Measurements from ENCODE around the gene L3HYPDH. TPM values are rescaled to one million over a fixed set of nuclear protein-coding genes. Genes with fewer than 3 reads are reported as not detected.

The L3HYPDH gene
- total and polyA plus RNA-seq, 2 of the 13 experiments (the other 11 are each of a cell fraction or from before 2014, with no cell fraction given), result 30.5 to 36.6 TPM

DNA sequence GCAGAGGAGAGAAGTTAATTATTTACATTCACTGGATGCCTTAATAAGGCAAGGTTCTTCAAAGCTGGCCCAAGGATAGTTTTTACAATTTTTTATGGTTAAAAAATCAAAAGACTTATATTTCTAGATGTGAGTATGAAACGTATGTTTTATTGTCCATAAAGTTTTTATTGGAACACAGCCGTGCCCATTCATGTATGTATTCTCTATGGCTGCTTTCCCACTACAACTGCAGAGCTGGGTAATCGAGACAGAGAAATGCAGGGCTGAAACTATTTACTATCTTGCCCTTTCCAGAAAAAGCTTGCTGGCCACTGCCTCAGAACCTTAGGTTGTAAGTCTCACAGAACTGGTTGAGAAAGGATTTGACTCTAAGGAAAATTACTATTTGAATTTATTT lies 16.5 kb upstream of the L3HYPDH start:
- H3K4me3 ChIP-seq (replicated peaks in 1 of 3; ENCODE audit: insufficient read depth in 1 of 3, low read depth in 2 of 3, low read length in 3 of 3), result no peak overlapping the region
- POLR2A ChIA-PET, result interaction anchor here (2.1 kb wide), 1 partner anchor 17 kb away, joined by 7 read pairs; the partner anchor contains the start of genes JKAMP and L3HYPDH
- no TSS peak for BruUV-seq (replicated peaks)
- H3K79me2 ChIP-seq (ENCODE audit: insufficient read depth, low read length), result no peaks in the 10 kb centered on the region
- in situ Hi-C loops (cut with HindIII; ENCODE audit: extremely low pct_ligation_motif_present, low pct_unique_long_range_greater_than_20kb) (loop anchor here (10.0 to 25.0 kb wide), 2 partner anchors 84 to 687 kb away; no protein-coding TSS in a partner anchor), intact Hi-C loops (cut with micrococcal nuclease; ENCODE audit: unreplicated experiment) (loop anchor here (10.0 kb wide), 1 partner anchor 394 kb away; no protein-coding TSS in a partner anchor)
- no peak for FAIRE-seq
- H3K4me1 ChIP-seq (ENCODE audit: insufficient read depth, low read length), result no peaks in the 10 kb centered on the region
- no peak overlapping the region for H3K4me2 ChIP-seq (ENCODE audit: low read depth, low read length)
- peaks cover 3 to 23% of the 10 kb centered on the region in 2 experiments; a peak in 3 of 5 replicates for H3K36me3 ChIP-seq (replicated peaks in 1 of 2; ENCODE audit: control insufficient read depth in 1 of 2, insufficient read depth in 2 of 2, low read length in 2 of 2)
- H2AFZ ChIP-seq (ENCODE audit: low read length), result no peak overlapping the region
- no peak for ATAC-seq
- no peaks in the 10 kb centered on the region for H3K27me3 ChIP-seq (ENCODE audit: control insufficient read depth in 1 of 2, insufficient read depth in 2 of 2, low read length in 2 of 2)
- 98% methylated on average over 3 of the region's 3 CpGs for WGBS (ENCODE audit: low lambda C conversion rate)
- H3K9me3 ChIP-seq (ENCODE audit: low read length), result no peaks in the 10 kb centered on the region
- TF ChIP-seq ZNF850 (CRISPR knock-in tag; conservative IDR thresholded peaks at IDR 0.05) (no peak), PPARG (CRISPR knock-in tag; conservative IDR thresholded peaks at IDR 0.05) (no peak), JDP2 (CRISPR knock-in tag; IDR thresholded peaks at IDR 0.05; ENCODE audit: borderline replicate concordance) (no peak), RBM39 (IDR thresholded peaks at IDR 0.05; ENCODE audit: low read depth, low read length, poor library complexity, severe bottlenecking) (no peak), ZBTB38 (CRISPR knock-in tag; IDR thresholded peaks at IDR 0.05) (no peak), NR2F2 (IDR thresholded peaks at IDR 0.05; ENCODE audit: borderline replicate concordance, low read depth) (no peak), SNAPC5 (CRISPR knock-in tag; IDR thresholded peaks at IDR 0.05; ENCODE audit: borderline replicate concordance) (no peak), ZNF383 (CRISPR knock-in tag; IDR thresholded peaks at IDR 0.05; ENCODE audit: borderline replicate concordance) (no peak)
- no peaks in the 10 kb centered on the region for H4K20me1 ChIP-seq (ENCODE audit: insufficient read depth, low read length)
- H3K9ac ChIP-seq (ENCODE audit: insufficient read depth, low read depth, low read length), result no peak overlapping the region
- CTCF ChIA-PET (ENCODE audit: low intra/inter-chr PET ratio, low total read pairs), result no interaction called here
- no peak for DNase-seq (ENCODE audit: low spot score)
- H3K27ac ChIP-seq (ENCODE audit: extremely low read length, insufficient read depth, low read length), result no peak overlapping the region

DNA sequence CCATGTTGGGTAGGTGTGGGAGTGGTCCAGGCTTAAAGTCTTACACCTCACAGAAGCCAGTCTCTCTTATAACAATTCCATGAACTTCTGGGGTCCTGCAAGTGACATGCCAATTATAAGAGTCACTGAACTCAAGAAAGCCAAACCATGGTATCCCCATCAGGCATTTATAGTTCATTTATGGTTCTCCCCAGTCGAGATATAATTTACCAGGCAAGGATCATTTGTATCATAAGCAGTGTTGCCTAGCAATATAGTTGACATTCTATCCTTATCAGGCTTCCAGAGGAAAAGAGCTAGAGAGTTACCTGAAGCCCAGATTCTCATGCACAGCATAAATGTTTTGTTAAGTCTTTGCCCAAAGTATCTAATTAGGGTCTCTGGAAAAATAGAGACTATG lies 8.2 kb upstream of the L3HYPDH start:
- no peaks in the 10 kb centered on the region for H4K20me1 ChIP-seq (ENCODE audit: insufficient read depth, low read length)
- H3K79me2 ChIP-seq (ENCODE audit: insufficient read depth, low read length), result peaks cover 2% of the 10 kb centered on the region
- WGBS (ENCODE audit: low lambda C conversion rate), result 89% methylated on average over 1 of the region's 1 CpG
- no peak overlapping the region for H3K4me3 ChIP-seq (replicated peaks in 1 of 3; ENCODE audit: insufficient read depth in 1 of 3, low read depth in 2 of 3, low read length in 3 of 3)
- H3K9ac ChIP-seq (ENCODE audit: insufficient read depth, low read depth, low read length), result no peak overlapping the region
- H2AFZ ChIP-seq (ENCODE audit: low read length), result no peak overlapping the region
- intact Hi-C loops (cut with micrococcal nuclease; ENCODE audit: unreplicated experiment) (no loop called here), in situ Hi-C loops (cut with HindIII; ENCODE audit: extremely low pct_ligation_motif_present, low pct_unique_long_range_greater_than_20kb) (no loop called here)
- no peaks in the 10 kb centered on the region; the same call in 1 of the 2 replicates for H3K4me1 ChIP-seq (ENCODE audit: insufficient read depth, low read length)
- DNase-seq (ENCODE audit: low spot score), result no peak
- peaks cover 16 to 48% of the 10 kb centered on the region in 2 experiments; a peak in 4 of 5 replicates for H3K36me3 ChIP-seq (replicated peaks in 1 of 2; ENCODE audit: control insufficient read depth in 1 of 2, insufficient read depth in 2 of 2, low read length in 2 of 2)
- ChIA-PET CTCF (ENCODE audit: low intra/inter-chr PET ratio, low total read pairs) (no interaction called here), POLR2A (no interaction called here)
- ATAC-seq, result no peak
- no peak overlapping the region for H3K4me2 ChIP-seq (ENCODE audit: low read depth, low read length)
- H3K27ac ChIP-seq (ENCODE audit: extremely low read length, insufficient read depth, low read length), result no peak overlapping the region
- FAIRE-seq, result no peak
- no TSS peak for BruUV-seq (replicated peaks)
- no peaks in the 10 kb centered on the region for H3K27me3 ChIP-seq (ENCODE audit: control insufficient read depth in 1 of 2, insufficient read depth in 2 of 2, low read length in 2 of 2)
- H3K9me3 ChIP-seq (ENCODE audit: low read length), result no peaks in the 10 kb centered on the region
- TF ChIP-seq, protein P1, sequence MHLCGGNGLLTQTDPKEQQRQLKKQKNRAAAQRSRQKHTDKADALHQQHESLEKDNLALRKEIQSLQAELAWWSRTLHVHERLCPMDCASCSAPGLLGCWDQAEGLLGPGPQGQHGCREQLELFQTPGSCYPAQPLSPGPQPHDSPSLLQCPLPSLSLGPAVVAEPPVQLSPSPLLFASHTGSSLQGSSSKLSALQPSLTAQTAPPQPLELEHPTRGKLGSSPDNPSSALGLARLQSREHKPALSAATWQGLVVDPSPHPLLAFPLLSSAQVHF (CRISPR knock-in tag; IDR thresholded peaks at IDR 0.05), result no peak
- TF ChIP-seq CTCF (CRISPR knock-in tag; IDR thresholded peaks at IDR 0.05) (no peak), KLF15 (CRISPR knock-in tag; IDR thresholded peaks at IDR 0.05; ENCODE audit: borderline replicate concordance) (no peak), USF2 (IDR thresholded peaks at IDR 0.05; ENCODE audit: low read depth, low read length) (no peak), USF2 (CRISPR knock-in tag; IDR thresholded peaks at IDR 0.05; ENCODE audit: borderline replicate concordance) (no peak), ZNF136 (CRISPR knock-in tag; IDR thresholded peaks at IDR 0.05; ENCODE audit: low read depth) (no peak)
